Astrocyte of the cerebellum (primary cell): ENCODE data around the gene NUP214.
"Not testable (repeated sequence)": the region's sequence is repeated elsewhere in the genome, so short reads cannot be mapped to it uniquely, and the experiment has no call there.

Experiments
- DNase-seq: peaks from one replicate; pipeline ENCODE4 v3.0.0-alpha.2; 2011; ENCODE audit warnings: low read depth
- H3K4me3 ChIP-seq: 2 replicates; pipeline ENCODE4 v1.5.1; 2011; ENCODE audit warnings: mild to moderate bottlenecking, low read depth, low read length, moderate library complexity
- CTCF ChIP-seq: IDR thresholded peaks from 2 replicates; pipeline ENCODE4 v1.5.1; 2012; ENCODE audit warnings: low read length, low read depth, moderate library complexity, mild to moderate bottlenecking; ENCODE audit errors: missing control alignments
- in situ Hi-C: cut with HindIII; loops from 2 replicates; pipeline ENCODE4 v1.10.0; 2017; ENCODE audit warnings: low sequenced_read_pairs

The NUP214 gene

GRCh38 chr9:131153595-131153994, 28.2 kb downstream of the NUP214 start:
- no peak for DNase-seq
- in situ Hi-C loops: no loop called here
- no peak overlapping the region for H3K4me3 ChIP-seq
- no peak for TF ChIP-seq CTCF

- H3K4me3 ChIP-seq, in situ Hi-C loops, DNase-seq: not testable (repeated sequence)
Measured at GRCh38 chr9:131158673-131159072, 33.3 kb downstream of the NUP214 start.

- no peak overlapping the region for H3K4me3 ChIP-seq
- in situ Hi-C loops: no loop called here
- TF ChIP-seq CTCF: no peak
- no peak for DNase-seq
Measured at GRCh38 chr9:131160416-131161112, 35.2 kb downstream of the NUP214 start.

- DNase-seq: no peak
- no peak overlapping the region for H3K4me3 ChIP-seq
- in situ Hi-C loops: no loop called here
- TF ChIP-seq CTCF: no peak
Measured at GRCh38 chr9:131161585-131161984, 36.2 kb downstream of the NUP214 start.

- in situ Hi-C loops: no loop called here
- TF ChIP-seq CTCF: no peak
- DNase-seq: no peak
- no peak overlapping the region for H3K4me3 ChIP-seq
Measured at GRCh38 chr9:131162886-131163285, 37.5 kb downstream of the NUP214 start.

GRCh38 chr9:131165523-131165922, 40.1 kb downstream of the NUP214 start:
- TF ChIP-seq CTCF: no peak
- in situ Hi-C loops: no loop called here
- no peak overlapping the region for H3K4me3 ChIP-seq
- no peak for DNase-seq

- no peak for DNase-seq
- no peak overlapping the region for H3K4me3 ChIP-seq
- in situ Hi-C loops: no loop called here
- TF ChIP-seq CTCF: no peak
Measured at GRCh38 chr9:131167146-131167692, 41.8 kb downstream of the NUP214 start.
